ELF-1 (cell line): Measurements from ENCODE around the gene BACH2.
A peak's percentile ranks its signal among the peaks of the same experiment; 100 is the strongest.
"Not testable (repeated sequence)": the region's sequence is repeated elsewhere in the genome, so short reads cannot be mapped to it uniquely, and the experiment has no call there.

Experiments
- DNase-seq: peaks from one replicate; pipeline ENCODE4 v3.0.0-alpha.2; 2016; ENCODE audit warnings: low read depth, low spot score

Gene BACH2

GRCh38 chr6:90032489-90033212, 264.0 kb downstream of the BACH2 start:
- not testable (repeated sequence) for DNase-seq

GRCh38 chr6:90028995-90029635, 267.5 kb downstream of the BACH2 start:
- no peak for DNase-seq

DNA sequence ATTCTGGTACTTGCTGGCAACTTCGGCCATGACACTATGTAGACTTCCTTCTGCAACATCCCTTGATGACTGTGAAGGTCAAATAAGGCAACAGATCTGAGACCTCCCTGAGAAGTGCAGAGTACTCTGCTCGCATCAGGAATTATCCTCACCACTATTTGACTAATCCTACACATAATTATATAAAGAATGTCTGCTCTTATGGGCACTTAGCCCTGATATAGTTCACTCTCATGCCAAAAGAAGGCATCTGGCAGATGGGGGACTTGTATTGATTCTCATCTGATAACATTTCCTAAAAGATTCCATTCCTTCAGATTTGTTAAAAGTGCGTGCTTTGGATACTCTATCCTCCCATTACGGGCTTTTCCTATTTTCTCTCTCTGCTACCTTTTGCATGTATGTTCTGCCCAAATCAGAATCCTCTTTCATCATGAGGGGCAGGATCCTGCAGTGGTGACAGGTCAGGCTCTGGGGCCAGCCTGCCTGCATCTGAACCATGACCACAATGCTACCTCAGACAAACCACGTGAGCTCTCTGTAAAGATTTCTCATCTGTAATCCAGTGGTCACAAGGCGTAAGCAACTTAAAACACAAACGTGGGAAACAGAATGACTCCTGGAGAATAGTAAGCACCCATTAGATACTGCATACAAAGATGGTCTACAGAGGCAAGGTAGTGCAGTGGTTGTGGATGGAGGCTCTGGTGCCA, 268.4 kb downstream of the BACH2 start:
- DNase-seq, result no peak

- no peak for DNase-seq
These were observed 270.4 kb downstream of the BACH2 start for GRCh38 chr6:90026216-90026615.

- DNase-seq, result no peak
These were observed 271.1 kb downstream of the BACH2 start for GRCh38 chr6:90025523-90026061.

GRCh38 chr6:90024633-90025032, 272.0 kb downstream of the BACH2 start:
- no peak for DNase-seq

DNA sequence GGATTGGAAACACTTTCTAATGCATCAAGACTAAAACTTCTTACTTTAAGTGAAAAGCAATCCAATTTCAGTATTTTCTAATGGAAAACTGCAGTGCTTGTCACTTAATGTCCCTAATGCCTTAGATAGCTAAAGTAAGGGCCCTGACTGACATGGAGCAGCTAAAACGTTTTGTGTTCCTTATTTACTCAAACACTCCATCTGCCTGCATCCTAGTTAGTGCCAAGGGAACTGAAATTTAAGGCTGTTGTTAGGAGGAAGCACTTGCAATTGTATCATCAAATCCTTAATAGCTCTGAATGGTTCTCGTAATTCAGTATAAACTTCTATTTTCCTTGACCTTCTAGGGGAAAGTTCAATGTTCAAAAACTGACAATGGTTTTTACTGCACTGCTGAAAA, 274.9 kb downstream of the BACH2 start:
- DNase-seq, result no peak

GRCh38 chr6:90020746-90021145, 275.9 kb downstream of the BACH2 start:
- DNase-seq, result no peak

DNA sequence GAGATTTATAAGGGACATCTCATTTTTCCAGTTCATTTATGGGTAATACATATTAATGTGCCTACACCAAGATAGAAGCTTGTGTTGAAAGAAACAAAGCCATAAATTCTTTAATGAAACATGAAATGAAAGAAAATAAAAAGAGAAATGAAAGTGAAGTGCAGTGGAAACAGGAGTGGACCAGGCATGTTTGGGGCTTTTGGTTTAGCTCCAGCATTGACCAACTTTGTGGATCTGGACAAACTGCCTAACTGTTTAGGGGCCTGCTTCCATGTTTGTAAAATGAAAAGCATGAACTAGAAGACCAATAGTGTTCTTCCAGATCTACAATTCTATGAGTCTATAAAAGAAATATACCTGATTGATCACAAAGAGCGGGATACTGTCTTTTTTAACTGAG, 277.4 kb downstream of the BACH2 start:
- no peak for DNase-seq

DNA sequence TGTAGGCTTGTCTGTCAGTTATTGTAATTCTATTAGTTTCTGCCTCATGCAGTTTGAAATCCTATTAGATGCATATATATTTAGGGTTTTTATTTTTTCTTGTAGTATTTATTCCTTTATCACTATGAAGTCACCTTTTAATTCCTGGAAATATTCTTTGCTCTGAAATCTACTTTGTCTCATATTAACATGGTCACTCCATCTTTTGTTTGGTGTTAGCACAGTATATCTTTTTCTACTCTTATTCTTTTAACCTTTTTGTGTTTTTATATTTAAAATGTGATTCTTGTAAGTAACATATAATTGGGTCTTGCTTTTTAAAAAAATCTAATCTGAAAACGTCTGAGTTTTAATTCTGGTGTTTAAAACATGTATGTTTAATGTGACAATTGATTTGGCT, 280.8 kb downstream of the BACH2 start:
- no peak for DNase-seq

- no peak for DNase-seq
These were observed 287.6 kb downstream of the BACH2 start for GRCh38 chr6:90008908-90009501.

- no peak for DNase-seq
These were observed 288.3 kb downstream of the BACH2 start for GRCh38 chr6:90008189-90008907.

DNA sequence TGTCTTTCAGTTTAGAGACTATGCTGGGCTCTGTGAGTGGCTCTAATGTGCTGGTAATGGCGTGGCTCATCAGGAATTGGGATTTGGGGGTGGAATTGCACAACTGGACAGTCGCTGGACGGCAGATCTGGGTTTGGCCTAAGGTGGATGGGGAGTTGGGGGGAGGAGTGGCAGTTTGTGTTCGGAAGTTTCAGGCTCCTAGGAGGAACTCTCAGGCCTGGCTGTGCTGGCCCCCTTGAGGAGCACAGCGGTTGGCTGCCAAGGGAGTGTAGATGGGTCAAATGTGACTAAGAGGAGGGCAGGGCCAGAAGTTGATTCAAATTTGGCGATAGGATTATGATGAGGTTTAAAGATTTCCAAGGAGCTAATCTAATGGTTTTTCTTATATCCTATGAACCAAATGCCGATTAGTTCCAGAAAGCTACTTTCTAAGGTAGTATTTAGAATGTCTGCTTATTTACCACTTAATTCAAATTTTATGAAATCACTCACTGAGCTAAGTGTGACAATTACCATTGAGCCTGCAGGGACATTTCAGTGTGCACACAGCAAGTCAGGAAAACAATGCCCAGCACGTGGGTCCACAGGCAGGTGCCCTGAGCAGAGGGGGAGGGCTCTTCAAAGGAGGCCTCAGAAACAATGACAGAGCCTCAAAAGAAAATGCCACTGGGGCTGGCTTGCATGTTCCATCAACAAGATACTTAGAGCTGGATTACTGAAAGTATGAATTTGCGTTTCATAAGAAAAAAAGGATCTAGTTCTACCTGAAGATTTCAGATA, 291.4 kb downstream of the BACH2 start:
- peak; percentile 9 for DNase-seq

DNA sequence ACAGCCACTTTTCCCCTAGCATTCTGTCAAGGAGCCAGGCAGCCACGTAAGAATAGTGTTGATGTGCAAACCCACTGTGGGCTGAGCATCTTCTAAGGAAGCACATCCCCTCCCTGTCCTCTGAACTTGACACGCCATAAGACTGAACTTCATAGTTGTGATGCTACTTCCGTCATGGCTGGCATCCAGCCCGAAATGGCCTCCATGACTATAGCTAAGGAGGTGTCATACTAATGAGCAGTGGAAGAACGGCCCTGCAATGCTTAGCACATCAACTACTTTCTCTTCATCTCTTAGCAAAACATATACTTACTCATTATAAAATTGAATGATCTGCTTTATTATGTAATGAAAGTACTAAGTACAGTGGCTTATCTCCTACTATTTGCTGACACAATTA, 292.1 kb downstream of the BACH2 start:
- no peak for DNase-seq

DNA sequence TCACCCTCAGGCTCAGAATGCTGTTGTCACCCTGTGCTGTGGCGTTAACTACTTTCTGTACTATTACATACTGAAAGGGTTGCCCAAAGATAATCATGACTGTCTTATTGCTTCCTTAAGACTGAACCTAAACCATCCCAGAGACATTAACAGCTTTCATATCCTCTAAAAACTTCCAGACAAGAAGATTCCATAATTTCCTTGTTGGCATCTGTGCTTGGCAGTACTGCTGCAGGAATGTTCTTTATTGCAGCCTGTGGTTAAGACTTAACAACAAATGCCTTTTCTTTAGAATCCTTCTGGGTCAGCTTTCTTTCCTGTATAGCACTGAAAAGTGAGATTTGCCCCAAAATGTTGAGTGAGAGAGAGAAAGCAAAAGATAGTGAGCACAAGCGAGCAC, 292.7 kb downstream of the BACH2 start:
- no peak for DNase-seq

DNA sequence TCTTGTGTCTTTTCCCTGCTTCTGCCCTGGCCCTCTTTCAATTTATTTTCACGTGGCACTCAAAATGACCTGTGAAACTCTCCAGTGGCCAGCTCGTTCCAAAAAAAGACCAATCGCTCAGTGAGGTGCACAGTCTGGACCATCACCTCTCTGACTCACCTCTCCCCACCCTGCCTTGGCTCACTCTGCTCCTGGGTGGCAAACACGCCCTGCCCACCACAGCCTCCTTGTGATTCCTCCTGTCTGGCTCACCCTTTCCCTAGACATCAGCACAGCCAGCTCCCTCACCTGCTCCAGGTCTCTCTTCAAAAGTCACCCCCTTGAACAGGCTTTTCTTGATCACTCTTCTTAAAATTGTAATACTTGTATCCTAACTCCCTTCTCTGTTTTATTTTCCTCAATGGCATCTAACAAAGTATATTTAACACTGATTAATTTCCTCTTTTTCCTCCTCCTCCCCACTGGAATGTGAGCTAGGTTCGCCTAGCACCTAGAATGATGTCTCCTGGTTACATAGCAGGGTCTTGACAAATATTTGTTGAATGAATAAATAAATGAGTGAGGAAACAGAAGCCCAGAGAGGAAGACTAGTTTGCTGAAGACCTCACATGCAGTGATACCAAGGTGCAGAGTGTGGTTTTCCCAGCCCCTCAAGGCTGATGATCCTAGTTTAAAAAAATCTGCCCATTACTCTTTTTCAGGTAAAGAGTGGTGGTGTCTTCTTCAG, 293.4 kb downstream of the BACH2 start:
- no peak for DNase-seq

DNA sequence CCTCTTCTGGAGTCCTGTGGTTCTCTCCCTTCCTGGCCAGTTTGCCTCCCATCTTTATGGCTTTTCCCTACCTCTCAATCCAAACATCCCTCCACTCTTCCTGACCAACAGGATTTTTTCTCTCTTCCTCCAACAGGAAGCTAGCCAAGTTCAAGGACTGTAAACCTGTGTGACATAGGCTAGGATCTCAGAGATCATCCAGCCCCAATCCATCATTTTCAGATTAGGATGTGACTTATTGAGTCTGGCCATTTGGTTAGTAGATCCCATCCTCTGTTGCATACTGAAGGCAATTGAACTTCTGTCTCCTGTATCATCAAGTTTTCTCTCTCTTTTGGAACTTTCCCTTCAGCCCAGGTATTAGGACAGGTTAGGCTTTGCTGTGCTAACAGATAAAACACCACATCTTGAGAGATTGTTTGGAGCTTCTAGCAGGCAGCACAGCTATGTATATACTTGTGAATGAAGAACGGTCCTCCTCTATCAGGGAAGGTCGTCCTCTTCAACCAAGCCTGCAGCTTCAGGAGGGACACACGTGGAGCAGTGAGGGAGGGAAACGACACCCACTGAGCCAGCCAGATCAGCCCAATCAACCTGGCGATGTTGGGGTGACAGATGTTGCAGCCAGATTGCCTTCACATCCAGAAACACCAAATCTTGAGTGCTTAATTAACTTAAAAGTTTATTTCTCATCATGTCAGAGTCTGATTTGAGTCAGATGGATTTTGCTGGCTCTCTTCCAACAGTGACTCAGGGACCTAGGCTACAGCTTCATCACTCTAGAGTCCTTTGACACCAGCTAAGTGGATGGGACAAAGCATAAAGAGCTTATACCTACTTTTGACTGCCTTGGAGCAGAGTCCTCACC, 295.5 kb downstream of the BACH2 start:
- no peak for DNase-seq

- DNase-seq, result no peak
These were observed 296.5 kb downstream of the BACH2 start for GRCh38 chr6:89999945-90000825.
